Natural killer cell (primary cell): ENCODE data around the gene HOXA5. TPM values are rescaled to one million over a fixed set of nuclear protein-coding genes. Genes with fewer than 3 reads are reported as not detected.

Source experiments
- ATAC-seq, 3 donors: fragments of 150-1000 bp in 2 of 3; fragments of 200-7000 bp in 1 of 3; cut with Tn5 transposase; 1 replicate in 1 of 3; 2 replicates in 2 of 3; pipeline ENCODE4 v1.10.0; 2021; ENCODE audit warnings: mild to moderate bottlenecking in 2 of 3, moderate library complexity in 2 of 3
- DNase-seq, 2 donors: peaks; one replicate each; pipeline versions ENCODE4 v3.0.0 to v3.0.0-alpha.2; 2013 to 2021; ENCODE audit warnings: mixed read lengths in 1 of 2
- H3K27ac ChIP-seq: one replicate; pipeline ENCODE4 v1.5.1; 2013; ENCODE audit warnings: mild to moderate bottlenecking, low read length
- H3K27me3 ChIP-seq: one replicate; pipeline ENCODE4 v1.6.1; 2013; ENCODE audit warnings: low read length; ENCODE audit not compliant: control insufficient read depth, insufficient read depth
- H3K36me3 ChIP-seq: one replicate; pipeline ENCODE4 v1.6.1; 2013; ENCODE audit warnings: low read length; ENCODE audit not compliant: control insufficient read depth, insufficient read depth
- H3K4me1 ChIP-seq: one replicate; pipeline ENCODE4 v1.6.1; 2013; ENCODE audit warnings: low read length; ENCODE audit not compliant: control insufficient read depth, insufficient read depth
- H3K4me3 ChIP-seq: one replicate; pipeline ENCODE4 v1.5.1; 2013; ENCODE audit warnings: low read length
- H3K9me3 ChIP-seq: one replicate; pipeline ENCODE4 v1.6.1; 2013; ENCODE audit warnings: low read length; ENCODE audit not compliant: control insufficient read depth, insufficient read depth
- H3K27ac Mint-ChIP-seq, 2 donors: one replicate each; pipeline ENCODE4 v1.8.0; 2022; ENCODE audit warnings: mild to moderate bottlenecking in 2 of 2, mixed read lengths in 2 of 2, moderate library complexity in 1 of 2
- H3K27me3 Mint-ChIP-seq, 2 donors: one replicate each; pipeline ENCODE4 v1.8.0; 2022; ENCODE audit warnings: low read depth in 2 of 2, mixed read lengths in 2 of 2
- H3K36me3 Mint-ChIP-seq: one replicate; pipeline ENCODE4 v1.8.0; 2022; ENCODE audit warnings: mixed read lengths
- H3K4me1 Mint-ChIP-seq, 2 donors: one replicate each; pipeline ENCODE4 v1.8.0; 2022; ENCODE audit warnings: mixed read lengths in 2 of 2
- H3K4me3 Mint-ChIP-seq: one replicate; pipeline ENCODE4 v1.8.0; 2022; ENCODE audit warnings: mild to moderate bottlenecking, moderate library complexity, mixed read lengths
- H3K9me3 Mint-ChIP-seq, 2 donors: one replicate each; pipeline ENCODE4 v1.8.0; 2022; ENCODE audit warnings: mixed read lengths in 2 of 2
- WGBS: methylation state at CpG from one replicate; pipeline ENCODE4 v1.1.7; 2013; ENCODE audit warnings: missing lambda C conversion rate; ENCODE audit not compliant: insufficient coverage; 5-methylcytosine and 5-hydroxymethylcytosine counted together
- intact Hi-C: fragments of 100-400 bp; cut with micrococcal nuclease; formaldehyde crosslinking; loops from one replicate; pipeline ENCODE4 v1.14.2; 2022
- total RNA-seq, 4 donors: library from RNA; stranded (reverse); fragments of 120-200 nt in 1 of 4; gene quantifications; one replicate each; pipeline versions ENCODE4 v1.2.3 to v1.2.4, GENCODE V29; 2013 to 2022
- TF ChIP-seq, protein P1 (sequence below): fragments of 200-600 bp; IDR thresholded peaks from one replicate; pipeline ENCODE4 v1.8.0; 2022; ENCODE audit warnings: antibody characterized with exemption

The HOXA5 gene
- total RNA-seq, 3 donors from 2014 or later (not counting 1 experiment from before 2014, with no cell fraction given): 0.29 to 13.0 (median 0.52) TPM

GRCh38 chr7:27100694-27101170, 42.7 kb downstream of the HOXA5 start:
- WGBS: 97% methylated on average over 8 of the region's 8 CpGs
- Histone ChIP-seq H3K4me3 (no peak overlapping the region), H3K4me1 (peaks cover 34% of the 10 kb centered on the region), H3K27me3 (peaks cover 30% of the 10 kb centered on the region), H3K36me3 (peaks cover 3% of the 10 kb centered on the region), H3K27ac (no peak overlapping the region), H3K9me3 (no peaks in the 10 kb centered on the region)
- H3K27ac Mint-ChIP-seq: no peak overlapping the region
- H3K9me3 Mint-ChIP-seq: no peaks in the 10 kb centered on the region
- intact Hi-C loops: no loop called here
- H3K4me3 Mint-ChIP-seq: no peak overlapping the region
- H3K36me3 Mint-ChIP-seq: peaks cover 36% of the 10 kb centered on the region
- TF ChIP-seq, protein P1, sequence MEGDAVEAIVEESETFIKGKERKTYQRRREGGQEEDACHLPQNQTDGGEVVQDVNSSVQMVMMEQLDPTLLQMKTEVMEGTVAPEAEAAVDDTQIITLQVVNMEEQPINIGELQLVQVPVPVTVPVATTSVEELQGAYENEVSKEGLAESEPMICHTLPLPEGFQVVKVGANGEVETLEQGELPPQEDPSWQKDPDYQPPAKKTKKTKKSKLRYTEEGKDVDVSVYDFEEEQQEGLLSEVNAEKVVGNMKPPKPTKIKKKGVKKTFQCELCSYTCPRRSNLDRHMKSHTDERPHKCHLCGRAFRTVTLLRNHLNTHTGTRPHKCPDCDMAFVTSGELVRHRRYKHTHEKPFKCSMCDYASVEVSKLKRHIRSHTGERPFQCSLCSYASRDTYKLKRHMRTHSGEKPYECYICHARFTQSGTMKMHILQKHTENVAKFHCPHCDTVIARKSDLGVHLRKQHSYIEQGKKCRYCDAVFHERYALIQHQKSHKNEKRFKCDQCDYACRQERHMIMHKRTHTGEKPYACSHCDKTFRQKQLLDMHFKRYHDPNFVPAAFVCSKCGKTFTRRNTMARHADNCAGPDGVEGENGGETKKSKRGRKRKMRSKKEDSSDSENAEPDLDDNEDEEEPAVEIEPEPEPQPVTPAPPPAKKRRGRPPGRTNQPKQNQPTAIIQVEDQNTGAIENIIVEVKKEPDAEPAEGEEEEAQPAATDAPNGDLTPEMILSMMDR: no peak
- DNase-seq: no peak
- peaks cover 46 to 72% of the 10 kb centered on the region in 2 donors for H3K27me3 Mint-ChIP-seq
- H3K4me1 Mint-ChIP-seq: peaks cover 49 to 50% of the 10 kb centered on the region in 2 donors
- ATAC-seq: no peak

DNA sequence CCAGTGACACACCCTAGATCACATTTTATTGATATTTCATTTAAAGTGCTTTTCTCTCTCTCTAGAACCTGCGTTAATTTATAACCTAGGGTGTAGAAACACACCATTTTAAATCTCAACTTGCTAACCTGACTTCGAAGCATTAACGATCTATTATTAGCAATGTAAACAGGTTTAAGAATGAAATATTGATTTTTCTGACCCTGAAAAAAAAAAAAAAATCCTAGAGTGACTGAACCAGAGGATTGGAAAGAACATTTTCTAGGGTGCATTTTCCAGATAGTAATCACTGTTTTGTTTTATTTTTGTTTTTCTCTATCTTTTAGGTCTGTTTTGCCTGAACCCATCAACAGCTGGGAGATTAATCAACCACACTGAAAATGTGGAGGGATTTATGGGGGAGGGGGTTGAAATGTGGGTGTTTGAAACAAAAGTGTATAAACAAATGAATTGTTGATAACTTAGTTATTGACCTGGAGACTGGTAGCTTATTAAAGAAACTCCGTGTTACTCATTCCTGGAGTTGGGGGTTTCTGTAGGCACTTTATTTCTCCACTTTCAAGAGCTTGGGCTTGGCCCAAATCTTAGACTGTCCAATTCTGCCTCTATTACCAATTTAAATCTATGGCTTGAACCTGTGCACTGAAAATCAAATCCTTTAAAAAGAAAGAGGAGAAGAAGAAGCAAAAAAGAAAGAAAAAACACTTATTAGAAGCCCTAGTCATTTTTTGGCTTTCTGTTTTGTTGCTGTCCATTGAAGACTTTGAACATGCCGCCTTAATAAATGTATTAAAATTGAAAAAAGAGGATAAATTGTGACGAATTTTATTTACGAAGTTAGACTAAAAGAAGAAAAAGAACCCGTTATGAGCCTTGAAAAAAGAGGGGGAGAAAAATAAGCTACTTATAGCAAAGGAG, 43.8 kb downstream of the HOXA5 start:
- peaks cover 3% of the 10 kb centered on the region for H3K36me3 ChIP-seq
- H3K4me1 Mint-ChIP-seq: peaks cover 56 to 61% of the 10 kb centered on the region in 2 donors
- peaks cover 36% of the 10 kb centered on the region for H3K36me3 Mint-ChIP-seq
- H3K27ac ChIP-seq: no peak overlapping the region
- H3K9me3 ChIP-seq: no peaks in the 10 kb centered on the region
- H3K4me3 Mint-ChIP-seq: no peak overlapping the region
- no peak overlapping the region for H3K4me3 ChIP-seq
- H3K27me3 ChIP-seq: peaks cover 34% of the 10 kb centered on the region
- H3K27me3 Mint-ChIP-seq: peaks cover 49 to 64% of the 10 kb centered on the region in 2 donors
- no peak overlapping the region for H3K27ac Mint-ChIP-seq
- 95% methylated on average over 7 of the region's 8 CpGs for WGBS
- intact Hi-C loops: loop anchor here (5.0 kb wide), 1 partner anchor 53 kb away; the partner anchor contains the start of gene HOXA3
- H3K4me1 ChIP-seq: peaks cover 42% of the 10 kb centered on the region
- TF ChIP-seq, protein P1: no peak
- no peak for ATAC-seq
- H3K9me3 Mint-ChIP-seq: no peaks in the 10 kb centered on the region
- DNase-seq: no peak

DNA sequence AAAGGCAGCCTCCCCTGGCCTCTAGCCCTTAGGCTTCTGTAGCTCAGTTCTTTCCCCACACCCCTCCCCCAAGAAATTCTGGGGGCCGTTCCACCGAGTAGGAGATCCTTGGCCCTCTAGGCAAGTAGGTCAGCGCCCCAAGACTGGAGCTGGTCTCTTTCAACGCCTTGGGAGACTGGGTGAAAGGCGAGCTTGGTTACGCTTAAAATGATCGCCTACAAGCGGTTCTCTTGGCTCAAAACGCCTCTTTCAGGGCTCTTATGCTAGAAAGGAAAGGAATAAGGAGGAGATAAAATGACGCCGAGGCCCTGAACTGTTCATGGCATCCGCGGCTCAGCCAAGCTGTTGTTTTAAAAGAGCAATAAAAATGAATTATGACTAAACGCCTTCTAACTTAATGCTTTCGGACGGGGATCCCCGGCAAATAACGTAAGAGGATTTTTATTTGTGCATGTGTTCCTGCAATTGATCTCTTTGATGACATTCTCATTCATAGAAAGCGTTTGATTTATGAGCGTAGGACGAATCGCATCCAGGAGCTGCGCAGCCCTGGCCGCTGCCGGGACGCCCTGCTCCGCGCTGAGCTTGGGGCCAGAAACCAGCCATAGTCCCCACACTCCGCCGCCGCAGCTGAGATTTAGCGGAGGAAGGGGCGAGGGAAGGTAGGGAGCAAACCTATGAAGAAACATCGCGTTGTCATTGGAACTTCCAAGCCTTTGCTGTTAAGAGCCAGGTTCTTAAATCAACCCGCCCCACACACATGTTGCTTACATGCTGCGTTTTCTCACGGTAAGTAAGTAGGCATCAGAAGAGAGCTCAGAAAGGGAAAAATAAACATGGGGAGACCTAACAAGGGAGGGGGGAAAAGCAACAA, 44.7 kb downstream of the HOXA5 start:
- WGBS: 57% methylated on average over 36 of the region's 38 CpGs
- no peak for DNase-seq
- TF ChIP-seq, protein P1: no peak
- Histone ChIP-seq H3K36me3 (peaks cover 3% of the 10 kb centered on the region), H3K27ac (no peak overlapping the region), H3K9me3 (no peaks in the 10 kb centered on the region), H3K4me3 (no peak overlapping the region), H3K4me1 (peaks cover 42% of the 10 kb centered on the region), H3K27me3 (peaks cover 27% of the 10 kb centered on the region)
- peaks cover 32% of the 10 kb centered on the region for H3K36me3 Mint-ChIP-seq
- H3K9me3 Mint-ChIP-seq: no peaks in the 10 kb centered on the region
- peaks cover 47 to 64% of the 10 kb centered on the region in 2 donors for H3K27me3 Mint-ChIP-seq
- H3K4me3 Mint-ChIP-seq: peak overlapping the region; percentile 52
- H3K27ac Mint-ChIP-seq: peak overlapping the region; percentile 11 to 27
- peaks cover 61 to 69% of the 10 kb centered on the region in 2 donors for H3K4me1 Mint-ChIP-seq
- no peak for ATAC-seq
- intact Hi-C loops: loop anchor here (5.0 kb wide), 1 partner anchor 53 kb away; the partner anchor contains the start of gene HOXA3
